GM18507 (cell line): Measurements from ENCODE around the gene SUCLG2.

Source experiments
- DNase-seq: peaks from one replicate; pipeline ENCODE4 v3.0.0; 2011; ENCODE audit warnings: low read depth; ENCODE audit not compliant: insufficient read length; ENCODE audit errors: extremely low spot score
- FAIRE-seq: peaks from 2 replicates; lab custom pipeline; 2011; peaks lifted over from hg19 to GRCh38; lab: Jason Lieb, UNC

Gene SUCLG2

DNA sequence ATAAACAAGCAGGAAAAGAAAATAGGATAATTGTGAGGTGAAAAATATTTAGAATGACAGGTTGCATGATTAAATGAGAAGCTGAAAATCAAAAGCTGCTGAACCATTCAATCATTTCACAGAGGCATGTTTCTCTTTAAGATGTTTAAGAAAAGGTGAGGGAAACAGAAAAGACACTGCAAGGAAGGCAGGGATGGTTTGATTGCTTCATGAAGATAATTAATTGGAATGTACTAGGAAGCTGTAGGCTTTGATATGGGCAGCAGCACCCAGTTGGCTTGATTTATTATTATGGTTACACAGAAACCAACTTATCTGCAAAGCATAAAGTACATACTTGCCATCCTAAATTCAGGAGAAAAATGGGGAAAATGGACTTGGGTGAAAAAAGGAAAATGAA, 234.6 kb downstream of the SUCLG2 start:
- FAIRE-seq (no peak), DNase-seq (no peak)

DNA sequence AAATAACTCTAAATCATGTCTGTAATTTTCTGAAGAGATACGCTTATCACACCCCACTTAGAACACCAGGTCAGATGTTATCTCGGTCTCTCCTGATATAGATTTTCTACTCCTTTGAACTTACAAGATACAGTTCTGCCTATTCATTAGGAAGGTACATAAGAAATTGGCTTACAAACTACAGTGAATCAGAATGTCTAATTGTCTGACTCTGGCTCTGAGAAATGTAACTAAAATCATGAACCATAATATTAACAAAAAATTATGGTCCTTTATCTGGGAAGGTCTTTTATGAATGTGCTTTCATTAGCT, 235.2 kb downstream of the SUCLG2 start:
- FAIRE-seq (no peak), DNase-seq (no peak)

DNA sequence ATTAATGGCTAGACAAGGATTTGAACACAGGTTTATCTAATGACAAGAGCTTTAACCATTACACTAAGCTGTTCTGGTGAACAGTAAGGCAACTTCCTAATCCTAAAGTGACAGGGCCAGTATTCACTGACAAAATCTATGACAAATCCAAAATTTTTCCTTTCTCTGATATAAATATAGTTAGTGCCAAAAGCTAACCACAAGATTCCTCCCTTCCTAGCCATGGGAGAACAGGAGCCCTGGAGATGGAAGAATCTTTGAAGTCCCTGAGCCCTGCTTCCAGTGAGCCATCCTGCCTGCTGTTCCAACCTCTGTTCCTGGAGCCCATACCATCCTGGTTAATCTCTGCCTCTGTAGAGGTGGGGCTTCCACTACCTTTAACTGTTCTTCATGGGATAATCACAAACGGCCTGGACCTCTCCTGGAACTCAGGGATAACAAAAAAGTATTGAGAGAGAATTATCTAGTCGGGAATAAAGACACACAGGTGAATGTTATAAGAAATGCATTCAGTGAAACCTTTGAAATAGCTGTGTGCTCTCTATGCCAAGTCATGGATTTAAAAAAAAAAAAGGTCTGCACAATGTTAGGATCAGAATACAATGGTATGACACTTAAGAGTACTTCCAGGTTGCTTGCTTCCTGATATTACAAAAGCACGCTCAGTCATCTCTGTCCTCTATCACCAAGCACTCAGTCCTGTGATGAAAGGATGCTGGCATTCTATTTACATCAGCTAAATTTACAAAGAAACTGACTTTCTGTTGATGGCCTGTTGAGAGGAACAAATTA, 235.8 kb downstream of the SUCLG2 start:
- DNase-seq (no peak), FAIRE-seq (no peak)

DNA sequence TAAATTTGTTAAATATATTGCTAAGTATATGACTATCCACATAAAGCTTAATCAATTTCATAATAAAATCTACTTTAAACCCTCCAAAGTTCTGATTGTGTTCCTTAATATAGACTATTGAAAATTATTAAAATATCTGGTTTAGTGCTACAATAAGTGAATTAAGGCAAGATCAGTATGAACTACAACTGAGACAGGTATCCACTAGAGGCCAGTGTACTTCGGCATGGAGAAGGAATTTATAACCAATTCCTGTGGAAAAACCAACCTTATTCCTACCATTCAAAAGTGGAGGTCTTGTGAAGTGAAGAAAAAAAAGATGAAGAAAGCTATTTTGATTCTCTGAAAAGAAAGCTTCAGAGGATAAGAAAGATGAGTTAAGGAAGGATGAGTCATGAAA, 237.7 kb downstream of the SUCLG2 start:
- FAIRE-seq, result no peak
- DNase-seq, result no peak

DNA sequence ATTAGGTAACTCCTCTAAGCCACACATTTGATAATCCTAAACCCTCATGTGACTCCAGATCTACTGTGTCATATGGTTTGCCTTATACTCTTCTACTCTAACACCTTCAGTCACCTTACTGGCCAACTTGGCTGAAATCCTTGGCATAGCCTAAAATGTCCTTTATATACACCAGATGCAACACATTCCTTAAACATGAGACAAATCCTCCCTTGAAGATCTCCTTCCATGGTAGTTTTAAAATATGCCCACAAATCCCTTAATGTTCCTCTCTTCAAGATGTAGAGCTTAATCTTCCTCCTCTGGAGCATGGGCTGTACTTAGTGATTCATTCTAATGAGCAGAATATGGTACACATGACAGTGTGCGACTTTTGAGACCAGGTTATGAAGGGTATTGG, 238.9 kb downstream of the SUCLG2 start:
- FAIRE-seq, result no peak

DNA sequence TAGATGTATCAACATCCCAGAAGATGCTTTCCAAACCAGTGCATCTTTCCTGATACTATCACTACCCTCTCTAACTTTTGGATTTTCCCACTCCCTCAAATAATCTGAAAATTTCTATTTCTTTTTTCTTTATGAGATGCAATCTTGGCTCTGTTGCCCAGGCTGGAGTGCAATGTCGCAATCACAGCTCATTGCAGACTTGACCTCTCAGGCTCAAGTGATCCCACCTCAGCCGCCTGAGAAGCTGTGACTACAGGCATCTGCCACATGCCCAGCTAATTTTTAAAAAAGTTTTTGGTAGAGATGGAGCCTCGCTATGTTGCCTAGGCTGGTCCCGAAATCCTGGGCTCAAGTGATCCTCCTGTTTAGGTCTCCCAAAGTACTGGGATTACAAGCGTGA, 239.7 kb downstream of the SUCLG2 start:
- DNase-seq (no peak), FAIRE-seq (no peak)

More for the DNA sequence above, 238.9 kb downstream of the SUCLG2 start:
- DNase-seq, result no peak

DNA sequence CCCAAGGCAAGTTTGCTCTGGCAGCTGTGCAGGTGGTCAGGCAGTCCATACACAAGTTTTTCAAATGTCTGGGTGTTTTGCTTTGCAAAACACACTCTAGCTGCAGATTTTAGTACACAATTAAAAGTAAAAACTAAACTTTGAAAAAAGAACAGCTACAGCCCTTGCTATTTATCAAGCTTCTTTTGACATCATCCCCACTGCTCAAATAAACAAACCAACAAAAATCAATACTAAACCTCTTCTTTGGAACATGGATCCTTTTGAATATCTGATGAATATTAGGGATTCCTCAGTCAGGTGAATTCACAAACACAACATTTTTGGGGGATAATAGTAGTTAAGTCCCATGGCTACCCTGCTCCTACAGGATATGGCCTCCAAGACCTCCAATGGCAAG, 249.2 kb downstream of the SUCLG2 start:
- no peak for DNase-seq
- no peak for FAIRE-seq

DNA sequence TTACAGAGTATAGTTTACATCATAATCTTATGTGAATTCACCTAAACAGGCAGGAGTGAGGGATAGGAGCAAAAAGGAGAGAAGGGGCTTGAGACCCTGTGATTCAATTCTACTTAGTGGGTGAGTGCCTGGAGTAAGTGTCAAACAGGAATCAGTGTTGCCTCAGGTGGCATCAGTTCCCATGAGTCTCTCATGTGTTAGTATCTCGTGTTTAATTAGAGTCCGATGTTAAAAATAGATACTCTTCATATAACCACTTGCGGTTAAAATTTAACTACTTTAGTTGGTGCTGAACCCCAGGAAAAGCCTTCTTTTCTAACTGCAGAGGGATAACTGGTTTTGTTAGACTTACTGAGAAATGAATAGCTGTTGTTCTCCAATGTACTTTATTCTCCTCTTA, 251.5 kb downstream of the SUCLG2 start:
- DNase-seq (no peak), FAIRE-seq (no peak)

DNA sequence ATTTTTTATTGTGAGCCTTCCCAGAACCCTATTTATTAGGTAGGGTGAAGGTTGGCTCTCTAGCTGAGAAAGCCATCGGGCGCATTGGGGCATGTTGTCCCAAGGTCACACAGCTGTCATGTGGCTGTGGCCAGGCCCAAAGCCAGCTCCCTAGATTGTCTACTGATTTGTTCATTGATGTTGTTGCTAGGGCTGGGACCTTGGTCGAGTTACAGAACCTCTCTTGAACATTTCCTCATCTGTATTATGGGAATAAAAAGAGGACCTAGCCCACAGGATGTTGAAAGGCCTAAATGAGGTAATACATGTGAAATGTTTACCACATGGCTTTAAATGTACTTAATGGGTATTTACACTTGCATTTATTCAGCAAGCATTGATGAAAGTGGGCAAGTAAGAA, 252.5 kb downstream of the SUCLG2 start:
- FAIRE-seq (no peak), DNase-seq (no peak)

DNA sequence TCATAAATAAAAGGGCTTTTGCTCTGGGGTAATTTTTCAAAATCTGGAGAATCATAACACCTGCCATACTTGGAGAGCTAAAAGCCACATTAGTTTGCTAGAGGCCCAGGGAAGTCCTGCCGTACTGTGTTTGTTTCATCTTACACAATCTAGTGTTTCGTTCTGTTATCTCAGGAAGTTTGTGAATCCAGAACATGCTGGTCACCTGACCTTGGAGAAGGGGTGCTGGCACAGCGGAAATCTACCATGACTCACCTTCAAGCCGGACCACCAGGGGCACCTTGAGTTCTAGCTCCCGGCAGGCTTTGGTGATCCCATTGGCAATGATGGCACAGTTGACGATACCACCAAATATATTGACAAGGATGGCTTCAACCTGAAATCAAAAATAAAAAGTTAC, 253.9 kb downstream of the SUCLG2 start:
- no peak for DNase-seq
- FAIRE-seq, result no peak

DNA sequence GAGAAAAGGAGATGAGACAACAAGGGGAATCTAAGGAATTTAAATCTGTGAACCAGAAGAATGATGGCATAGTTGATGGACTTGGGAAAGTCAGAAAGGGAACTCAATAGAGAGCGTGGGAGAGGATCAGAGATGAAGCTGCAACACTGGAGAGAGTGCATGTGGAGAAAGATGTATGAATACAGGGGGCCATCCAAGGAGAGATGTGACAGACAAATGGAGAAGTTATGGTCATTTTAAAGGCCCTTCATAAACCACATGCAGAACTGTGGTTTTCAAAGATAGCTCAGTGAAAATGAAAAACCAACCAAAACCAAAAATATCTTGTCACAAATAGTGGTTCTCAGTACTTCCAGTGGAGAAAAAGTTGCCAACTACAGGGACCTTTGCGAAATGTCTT, 265.2 kb downstream of the SUCLG2 start:
- FAIRE-seq (peak; percentile 90), DNase-seq (no peak)

DNA sequence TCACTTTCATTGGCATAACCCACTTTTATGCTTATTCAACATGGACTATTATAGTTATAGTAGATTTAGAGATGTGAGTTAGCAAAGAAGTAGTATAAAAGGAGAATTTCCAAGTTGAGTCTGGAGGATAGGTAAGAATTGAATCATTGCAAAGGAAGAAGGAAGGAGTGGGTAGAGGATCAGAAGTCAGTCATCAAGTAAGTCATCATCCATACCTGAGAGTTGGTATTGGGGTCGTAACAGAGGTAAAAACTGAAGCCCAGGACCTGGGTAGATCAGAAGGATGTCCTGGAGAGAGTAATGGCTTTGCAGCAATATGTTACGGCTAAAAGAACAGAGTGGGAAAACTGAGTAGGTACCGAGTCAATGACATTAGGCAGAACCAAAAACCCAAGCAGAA, 265.7 kb downstream of the SUCLG2 start:
- FAIRE-seq (no peak), DNase-seq (no peak)

DNA sequence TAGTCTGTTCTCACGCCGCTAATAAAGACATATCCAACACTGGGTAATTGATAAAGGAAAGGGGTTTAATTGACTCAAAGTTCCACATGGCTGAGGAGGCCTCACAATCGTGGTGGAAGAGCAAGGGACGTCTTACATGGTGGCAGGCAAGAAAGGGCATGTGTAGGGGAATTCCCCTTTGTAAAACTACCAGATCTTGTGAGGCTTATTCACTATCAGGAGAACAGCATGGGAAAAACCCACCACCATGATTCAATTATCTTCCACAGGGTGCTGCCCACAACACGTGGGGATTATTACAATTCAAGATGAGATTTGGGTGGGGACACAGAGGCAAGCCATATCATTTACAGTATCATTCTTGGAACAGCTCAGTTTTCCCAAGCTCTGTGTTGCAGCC, 268.0 kb downstream of the SUCLG2 start:
- no peak for DNase-seq
- no peak for FAIRE-seq

DNA sequence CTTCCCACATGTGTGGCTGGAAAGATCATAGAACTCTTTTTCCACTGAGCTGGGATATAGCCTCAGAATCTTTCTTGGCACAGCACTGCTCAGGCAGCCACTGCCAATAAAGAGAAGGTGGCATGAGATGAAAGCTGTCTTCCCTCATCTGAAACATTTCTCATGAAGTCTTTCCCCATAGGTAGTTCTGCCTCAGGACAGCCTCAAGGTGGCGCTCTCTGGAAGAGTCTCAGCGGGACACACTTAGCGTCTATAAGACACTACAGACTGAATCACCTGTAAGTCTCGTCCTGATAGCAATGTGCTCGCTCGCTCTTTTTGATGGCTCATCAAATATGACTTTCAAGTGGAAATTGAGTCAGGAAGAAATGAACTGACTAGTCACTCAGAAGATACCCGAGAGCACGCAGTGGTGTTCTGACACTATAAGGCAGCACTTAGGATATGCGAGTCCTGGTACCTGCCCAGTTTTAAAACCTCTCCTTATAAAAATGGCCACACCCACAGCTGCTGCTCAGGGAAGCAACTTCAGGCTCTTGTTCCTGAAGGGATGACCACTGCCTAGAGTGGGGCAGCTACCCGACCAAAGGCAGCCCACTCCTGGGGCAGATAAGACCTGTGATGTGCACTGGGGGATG, 269.5 kb downstream of the SUCLG2 start:
- DNase-seq (no peak), FAIRE-seq (peak; percentile 50)

DNA sequence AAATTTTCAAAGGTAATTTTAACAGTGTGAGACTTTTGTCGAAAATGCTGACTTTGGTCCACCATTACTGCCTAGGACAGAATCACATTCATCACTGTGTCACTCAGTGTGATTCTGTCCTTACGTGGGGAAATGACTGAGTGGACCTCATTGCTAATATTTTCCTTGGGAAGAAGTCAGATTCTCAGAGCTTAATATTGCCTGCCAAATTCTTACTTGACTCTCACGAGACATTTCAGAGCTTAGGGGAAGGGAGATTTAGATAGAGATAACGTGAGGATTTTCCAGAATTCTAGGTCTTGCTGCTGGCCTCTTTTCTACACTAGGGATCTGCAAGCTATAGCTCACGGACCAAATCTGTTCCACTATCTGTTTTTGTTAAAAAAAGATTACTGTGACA, 270.4 kb downstream of the SUCLG2 start:
- no peak for DNase-seq
- no peak for FAIRE-seq

DNA sequence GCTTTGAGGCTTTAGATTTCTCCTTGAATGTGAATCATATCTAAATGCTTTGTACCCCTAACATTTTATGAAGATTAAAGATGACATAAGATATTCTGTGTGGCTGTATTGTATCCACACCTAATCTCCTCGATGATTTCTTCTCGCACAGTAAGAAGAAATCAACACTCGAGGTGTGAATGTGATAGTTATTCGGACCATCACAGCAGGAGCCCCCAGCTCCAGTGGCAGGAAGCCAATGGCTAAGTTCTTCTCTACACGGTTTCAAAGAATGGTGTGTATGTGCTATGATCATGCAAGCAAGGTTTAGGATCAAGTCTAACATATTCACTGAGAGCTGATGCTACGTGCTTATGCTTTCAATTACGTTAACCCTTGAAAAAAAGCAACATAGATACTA, 271.0 kb downstream of the SUCLG2 start:
- DNase-seq (no peak), FAIRE-seq (no peak)

DNA sequence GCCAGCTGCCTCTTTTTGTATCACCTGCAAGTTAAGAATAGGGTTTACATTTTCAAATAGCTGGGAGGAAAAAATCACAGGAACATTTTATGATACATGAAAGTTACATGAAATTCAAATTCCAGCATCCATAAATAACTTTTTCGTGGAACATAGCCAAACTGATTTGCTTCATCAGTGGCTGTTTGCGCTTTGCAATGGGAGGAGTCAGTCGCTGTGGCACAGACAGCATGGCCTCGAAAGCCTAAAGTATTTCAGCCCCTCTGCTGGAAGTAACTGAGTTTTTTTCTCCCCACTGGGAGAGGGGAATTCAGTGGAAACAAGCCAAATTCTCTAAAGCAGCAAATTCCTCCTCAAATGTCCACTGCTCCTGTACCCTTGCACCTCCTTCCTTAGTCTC, 271.9 kb downstream of the SUCLG2 start:
- FAIRE-seq, result no peak
- DNase-seq, result no peak

DNA sequence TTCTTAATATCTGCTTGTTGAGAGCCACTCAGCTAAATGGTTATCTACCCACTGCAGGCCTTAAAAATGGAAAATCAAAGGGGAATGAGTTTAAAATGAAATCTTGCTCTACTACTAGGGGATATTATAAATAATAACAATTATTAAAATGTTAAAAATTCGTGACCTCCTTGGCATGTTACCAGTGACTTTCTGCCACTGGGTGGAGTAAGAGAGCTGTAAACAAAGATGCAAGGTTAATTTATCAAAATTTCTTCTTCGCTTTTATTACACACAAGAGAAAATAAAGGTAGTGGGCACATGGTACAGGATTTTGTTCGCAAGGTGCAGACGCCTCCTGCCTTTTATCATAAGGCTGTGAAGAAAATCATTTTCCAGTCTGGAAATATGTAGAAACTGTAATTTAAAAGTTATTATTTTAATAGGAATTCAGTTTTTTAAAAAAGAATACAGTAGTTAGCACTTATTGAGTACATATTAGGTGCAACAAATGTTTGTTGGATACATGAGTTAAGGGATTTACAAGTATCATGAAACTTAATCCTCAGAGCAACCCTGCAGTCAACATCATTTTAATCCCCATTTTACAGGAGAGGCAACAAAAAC, 272.6 kb downstream of the SUCLG2 start:
- FAIRE-seq (peak; percentile 56), DNase-seq (no peak)

DNA sequence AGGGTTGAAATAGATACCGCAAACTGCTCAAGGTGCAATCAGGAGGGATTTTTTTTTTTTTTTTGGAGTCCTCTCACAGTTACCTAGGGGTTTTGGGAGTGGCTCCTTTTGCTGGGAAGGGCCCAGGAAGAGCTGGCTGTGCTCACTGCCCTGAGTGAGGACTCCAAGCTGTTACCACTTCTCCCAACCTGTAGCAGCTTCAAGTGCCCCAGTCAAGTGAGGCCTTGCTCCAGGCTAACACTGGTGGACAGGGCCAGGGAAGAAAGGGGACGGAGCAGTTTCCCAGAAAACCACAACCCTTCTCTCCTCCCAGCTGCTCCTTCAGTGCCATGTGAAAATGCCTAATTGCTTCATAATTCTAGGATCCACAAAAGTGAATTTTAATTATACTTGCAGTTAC, 274.3 kb downstream of the SUCLG2 start:
- DNase-seq, result no peak
- FAIRE-seq, result no peak

DNA sequence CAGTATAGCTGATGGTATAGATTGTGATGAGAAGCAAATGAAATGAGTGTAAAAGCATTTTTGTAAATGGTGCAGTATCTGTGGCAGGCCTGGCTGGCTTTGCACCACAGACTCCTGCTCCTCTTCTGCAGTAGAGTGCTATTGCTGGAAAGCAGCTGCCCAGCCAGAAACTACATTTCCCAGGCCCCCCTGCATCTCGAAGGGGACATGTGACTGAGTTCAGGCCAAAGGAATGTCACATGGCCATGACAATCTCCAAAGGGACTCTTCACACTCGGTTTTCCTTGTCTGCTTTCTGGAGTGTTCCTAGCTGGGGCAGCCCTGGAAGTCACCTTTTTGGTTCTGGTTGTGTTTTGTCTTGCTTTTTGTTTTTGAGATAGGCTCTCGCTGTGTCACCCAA, 277.1 kb downstream of the SUCLG2 start:
- no peak for DNase-seq
- FAIRE-seq, result no peak

DNA sequence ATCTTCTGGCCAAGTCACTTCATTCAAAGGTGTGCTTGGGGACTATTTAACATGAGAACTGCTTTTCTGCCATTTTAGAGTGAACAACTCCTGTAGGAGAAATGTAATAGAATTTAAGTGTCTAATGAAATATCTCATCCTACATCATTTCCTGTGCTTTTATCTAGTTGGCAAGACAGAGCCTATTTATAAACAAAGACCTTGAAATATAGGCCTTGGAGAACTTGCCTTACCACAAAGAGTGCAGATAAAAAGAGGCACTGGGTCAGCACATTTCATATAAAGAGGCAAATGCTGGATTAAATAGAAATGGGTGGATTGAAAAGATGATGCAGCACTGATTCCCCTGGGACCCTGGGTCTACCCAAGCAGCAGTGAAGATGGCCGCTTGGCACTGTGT, 278.0 kb downstream of the SUCLG2 start:
- no peak for FAIRE-seq
- no peak for DNase-seq
